COLO829 (cell line): ENCODE measurements around the gene DRAP1.

Experiments used
- DNase-seq: peaks from one replicate; pipeline ENCODE4 v3.0.0; 2012; ENCODE audit warnings: low spot score

DRAP1 gene

DNA sequence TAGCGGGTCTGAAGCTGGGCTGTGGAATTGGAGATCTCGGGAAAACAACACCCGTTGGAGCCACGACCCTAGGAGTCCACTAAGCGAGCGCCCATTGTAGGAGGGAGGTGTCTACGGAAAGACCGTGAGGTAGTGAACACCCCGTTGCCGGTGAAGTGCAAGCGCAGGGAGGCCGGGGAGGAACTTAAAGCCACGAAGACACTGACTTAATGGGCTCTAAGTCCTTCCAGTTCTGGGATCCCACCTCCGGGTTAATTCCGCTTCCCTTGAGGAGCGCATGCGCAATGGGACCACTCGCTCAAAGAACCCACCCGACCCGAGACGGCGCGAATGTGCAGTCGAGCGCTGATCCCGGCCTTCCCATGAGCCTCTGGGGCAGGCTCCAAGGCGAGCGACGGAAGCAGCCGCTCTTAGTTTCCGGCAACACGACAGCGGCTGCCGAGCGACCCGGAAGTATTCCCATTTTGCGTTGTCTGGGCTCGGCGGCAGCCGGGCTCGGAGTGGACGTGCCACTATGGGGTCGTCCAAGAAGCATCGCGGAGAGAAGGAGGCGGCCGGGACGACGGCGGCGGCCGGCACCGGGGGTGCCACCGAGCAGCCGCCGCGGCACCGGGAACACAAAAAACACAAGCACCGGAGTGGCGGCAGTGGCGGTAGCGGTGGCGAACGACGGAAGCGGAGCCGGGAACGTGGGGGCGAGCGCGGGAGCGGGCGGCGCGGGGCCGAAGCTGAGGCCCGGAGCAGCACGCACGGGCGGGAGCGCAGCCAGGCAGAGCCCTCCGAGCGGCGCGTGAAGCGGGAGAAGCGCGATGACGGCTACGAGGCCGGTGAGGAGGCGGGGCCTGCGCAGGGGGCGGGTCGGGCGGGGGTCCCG is 42.3 kb downstream of the DRAP1 start, which contains the start of gene SART1:
Gene SART1, plus strand, starts transcription at position 468 of the 874 bp plus-strand sequence. Its CDS starts 47 bp downstream, at position 515.
- peak; percentile 99 for DNase-seq

DNA sequence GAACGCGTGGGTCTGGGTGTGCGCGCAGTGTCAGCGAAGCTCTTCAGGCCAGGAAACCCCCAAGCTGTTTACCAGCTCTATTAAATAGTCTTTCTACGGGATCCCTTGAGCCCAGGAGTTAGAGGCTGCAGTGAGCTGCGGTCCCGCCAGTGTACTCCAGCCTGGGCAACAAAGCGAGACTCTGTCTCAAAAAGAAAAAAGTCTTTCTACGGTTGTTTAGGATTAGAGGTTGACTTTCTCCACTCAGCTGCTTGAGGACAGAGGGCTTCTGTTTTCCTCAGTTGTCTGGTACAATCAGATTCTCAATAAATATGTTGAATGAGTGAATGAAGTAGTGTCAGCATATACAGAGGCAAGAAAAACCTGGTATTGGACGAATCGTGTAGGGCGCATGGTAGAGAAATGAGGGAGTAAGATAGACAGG is 42.9 kb downstream of the DRAP1 start:
- DNase-seq, result peak; percentile 51

DNA sequence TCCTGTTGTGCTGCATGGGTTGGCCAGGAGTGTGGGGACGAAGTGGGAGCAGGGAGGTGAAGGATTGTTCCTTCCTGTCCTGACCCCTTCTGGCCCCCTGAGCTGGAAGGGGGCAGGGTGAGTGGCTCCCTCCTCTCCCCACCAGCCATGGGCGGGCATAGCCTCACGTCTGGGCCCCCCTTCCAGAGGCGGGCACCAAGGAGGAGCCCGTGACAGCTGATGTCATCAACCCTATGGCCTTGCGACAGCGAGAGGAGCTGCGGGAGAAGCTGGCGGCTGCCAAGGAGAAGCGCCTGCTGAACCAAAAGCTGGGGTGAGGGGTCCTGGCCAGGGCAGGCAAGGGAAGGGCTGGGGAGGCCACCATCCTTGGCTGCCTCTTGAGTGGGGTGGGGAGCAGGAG is 45.7 kb downstream of the DRAP1 start:
- no peak for DNase-seq

DNA sequence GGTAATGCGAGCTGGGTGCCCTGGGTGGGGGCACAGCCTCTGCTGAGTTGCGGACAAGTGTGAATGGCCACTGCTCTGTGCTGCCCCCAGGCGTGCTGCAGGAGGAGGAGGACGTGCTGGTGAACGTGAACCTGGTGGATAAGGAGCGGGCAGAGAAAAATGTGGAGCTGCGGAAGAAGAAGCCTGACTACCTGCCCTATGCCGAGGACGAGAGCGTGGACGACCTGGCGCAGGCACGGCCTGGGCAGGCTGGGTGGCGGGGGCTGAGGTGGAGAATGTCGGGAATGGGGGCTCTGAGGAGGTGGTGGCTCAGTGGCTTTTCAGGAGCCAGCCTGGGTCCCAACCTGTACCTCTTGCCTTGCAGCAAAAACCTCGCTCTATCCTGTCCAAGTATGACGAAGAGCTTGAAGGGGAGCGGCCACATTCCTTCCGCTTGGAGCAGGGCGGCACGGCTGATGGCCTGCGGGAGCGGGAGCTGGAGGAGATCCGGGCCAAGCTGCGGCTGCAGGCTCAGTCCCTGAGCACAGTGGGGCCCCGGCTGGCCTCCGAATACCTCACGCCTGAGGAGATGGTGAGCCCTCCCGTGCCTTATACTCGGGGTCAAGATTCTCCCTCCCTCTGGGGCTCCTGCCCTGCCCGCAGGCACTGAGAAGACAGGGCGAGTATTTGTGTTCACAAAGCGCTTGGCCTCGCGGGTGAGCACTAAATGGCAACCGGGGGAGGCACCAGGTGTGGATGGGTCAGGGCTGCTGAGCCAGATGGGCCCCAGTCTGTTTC is 46.9 kb downstream of the DRAP1 start:
- DNase-seq, result no peak

DNA sequence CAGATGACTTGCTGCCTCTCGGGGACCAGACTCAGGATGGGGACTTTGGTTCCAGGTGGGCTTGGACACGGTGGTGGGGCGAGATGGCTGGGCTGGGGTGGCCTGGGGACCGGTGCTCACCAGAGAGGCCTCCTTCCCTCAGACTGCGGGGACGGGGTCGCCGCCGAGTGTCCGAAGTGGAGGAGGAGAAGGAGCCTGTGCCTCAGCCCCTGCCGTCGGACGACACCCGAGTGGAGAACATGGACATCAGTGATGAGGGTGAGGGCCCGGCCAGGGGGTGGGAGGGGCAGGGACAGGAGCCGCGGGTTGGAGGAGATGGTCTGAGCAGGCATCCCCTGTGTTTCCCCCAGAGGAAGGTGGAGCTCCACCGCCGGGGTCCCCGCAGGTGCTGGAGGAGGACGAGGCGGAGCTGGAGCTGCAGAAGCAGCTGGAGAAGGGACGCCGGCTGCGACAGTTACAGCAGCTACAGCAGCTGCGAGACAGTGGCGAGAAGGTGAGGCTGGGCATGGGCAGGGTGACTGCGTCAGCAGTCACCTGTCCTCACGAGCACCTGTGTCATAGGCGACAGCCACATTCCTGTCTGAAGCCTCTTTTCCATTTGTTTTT is 48.2 kb downstream of the DRAP1 start:
- DNase-seq, result no peak

DNA sequence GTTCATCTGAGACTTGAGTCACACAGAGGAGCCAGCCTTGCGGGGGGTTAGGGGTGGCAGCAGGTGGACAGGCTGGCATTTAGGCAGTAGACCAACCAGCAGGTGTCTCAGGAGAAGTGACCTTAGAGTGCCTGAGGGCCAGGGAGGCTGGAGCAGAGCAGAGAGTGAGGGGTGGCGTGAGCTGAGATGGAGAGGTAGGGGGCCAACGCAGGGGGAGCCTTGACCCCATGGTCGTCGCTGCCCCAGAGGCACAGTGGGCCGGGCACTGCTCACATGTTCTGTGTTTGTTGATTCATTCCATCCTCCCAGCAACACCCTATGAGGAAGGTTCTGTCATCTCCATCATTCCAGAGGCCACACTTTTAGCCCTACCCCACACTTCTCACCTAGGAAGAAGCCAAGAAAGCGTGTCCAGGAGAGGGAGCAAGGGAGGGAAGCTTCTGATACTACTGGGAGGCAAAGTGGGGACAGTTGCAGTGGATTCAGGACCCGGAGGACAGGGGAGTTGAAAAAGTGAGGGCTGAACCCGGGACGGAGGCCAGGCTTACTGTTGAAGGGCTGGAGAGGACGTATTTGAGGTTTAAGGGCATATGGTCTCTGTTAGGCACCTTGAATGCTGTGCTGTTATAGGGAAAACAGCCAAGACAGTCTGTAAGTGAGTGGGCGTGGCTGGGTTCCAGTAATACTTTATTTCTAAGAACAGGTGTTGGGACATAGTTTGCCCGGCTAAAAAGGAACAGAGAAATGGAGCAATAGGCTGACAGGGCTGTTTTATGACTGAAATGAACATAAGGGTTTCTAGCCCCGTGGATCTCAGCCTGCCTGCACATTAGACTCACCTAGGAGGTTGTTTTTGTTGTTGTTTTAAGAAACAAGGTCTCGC is 49.6 kb downstream of the DRAP1 start:
- no peak for DNase-seq
